NCI-H1694 (cell line): ENCODE data around the gene PPP1R2.

Source experiments
- DNase-seq: peaks from one replicate; lab custom pipeline; 2025; lab: John Stamatoyannopoulos, UW

The PPP1R2 gene

DNA sequence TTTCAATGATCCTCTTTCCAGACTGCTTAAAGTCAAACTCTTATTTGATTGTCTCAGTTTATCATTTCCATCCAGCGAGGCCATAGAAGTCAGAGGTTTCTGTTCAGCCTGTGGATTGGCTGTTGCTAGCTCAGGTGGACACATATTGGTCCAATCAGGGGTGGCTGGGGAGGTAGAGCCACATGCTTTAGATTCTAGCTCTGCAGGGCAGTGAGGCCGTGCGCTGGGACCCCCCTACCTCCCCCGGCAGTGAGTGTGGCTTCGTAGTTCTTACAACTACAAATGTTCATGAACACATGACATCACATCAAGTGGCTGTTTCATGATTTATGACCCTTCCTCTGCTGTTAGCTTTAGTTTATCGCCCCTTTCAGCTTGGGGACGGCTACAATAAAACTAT, 22.6 kb upstream of the PPP1R2 start:
- DNase-seq, result no peak

- DNase-seq, result no peak
These were observed 20.2 kb upstream of the PPP1R2 start for GRCh38 chr3:195563317-195563716.

DNA sequence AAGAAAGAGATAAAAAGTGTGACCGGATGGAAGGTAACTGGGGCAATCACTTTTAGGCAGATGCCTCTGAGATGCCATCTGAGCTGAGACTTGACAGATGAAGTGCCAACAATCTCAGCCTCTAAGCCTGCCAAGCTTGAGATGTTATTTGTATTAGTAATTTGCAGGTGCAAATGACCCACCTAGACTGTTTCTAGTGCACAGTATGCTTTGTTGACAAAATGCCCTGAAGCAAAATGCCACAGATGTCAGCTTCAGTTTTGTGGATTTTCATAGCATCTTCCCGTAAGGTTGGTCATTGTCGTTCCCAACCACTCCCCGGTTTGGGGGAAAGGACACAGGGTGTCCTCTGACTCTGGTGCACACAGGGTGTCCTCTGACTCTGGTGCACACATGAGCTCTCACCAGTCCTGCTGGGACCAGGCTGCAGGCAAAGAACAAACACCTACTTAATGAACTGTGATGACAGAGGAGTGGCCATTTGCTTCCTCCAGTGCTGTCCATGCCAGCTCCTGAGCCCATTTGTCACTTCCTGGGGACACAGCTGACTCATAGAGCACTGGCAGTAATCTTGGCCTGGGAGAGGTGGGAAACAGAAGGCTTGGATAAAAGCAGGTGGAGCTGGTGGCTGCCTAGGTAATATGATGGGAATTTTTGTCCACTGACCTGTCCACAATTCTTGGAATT, 16.7 kb upstream of the PPP1R2 start:
- no peak for DNase-seq

- DNase-seq, result peak; percentile 12
These were observed 15.5 kb upstream of the PPP1R2 start for GRCh38 chr3:195558602-195559001.

GRCh38 chr3:195557322-195557721, 14.2 kb upstream of the PPP1R2 start:
- no peak for DNase-seq

DNA sequence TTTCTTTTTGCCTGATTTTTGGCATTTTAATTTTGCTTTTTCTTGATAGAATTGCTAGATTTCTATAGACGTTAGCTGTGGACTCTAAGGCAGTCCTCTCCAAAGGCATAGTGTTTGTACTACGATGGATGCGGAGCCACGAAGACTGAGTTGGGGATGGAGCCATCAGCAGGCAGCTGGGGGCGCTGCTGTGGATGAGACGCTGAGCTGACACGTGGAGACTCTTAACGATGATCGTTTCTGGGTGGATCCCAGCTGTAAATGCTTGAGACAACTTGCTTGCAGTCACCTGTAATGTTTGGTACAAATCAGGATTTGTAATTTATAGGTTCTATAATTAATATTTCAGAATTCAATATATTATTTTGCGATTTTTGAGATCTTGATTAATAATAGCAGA, 13.3 kb upstream of the PPP1R2 start:
- no peak for DNase-seq

- DNase-seq, result no peak
These were observed 12.0 kb upstream of the PPP1R2 start for GRCh38 chr3:195555110-195555509.

DNA sequence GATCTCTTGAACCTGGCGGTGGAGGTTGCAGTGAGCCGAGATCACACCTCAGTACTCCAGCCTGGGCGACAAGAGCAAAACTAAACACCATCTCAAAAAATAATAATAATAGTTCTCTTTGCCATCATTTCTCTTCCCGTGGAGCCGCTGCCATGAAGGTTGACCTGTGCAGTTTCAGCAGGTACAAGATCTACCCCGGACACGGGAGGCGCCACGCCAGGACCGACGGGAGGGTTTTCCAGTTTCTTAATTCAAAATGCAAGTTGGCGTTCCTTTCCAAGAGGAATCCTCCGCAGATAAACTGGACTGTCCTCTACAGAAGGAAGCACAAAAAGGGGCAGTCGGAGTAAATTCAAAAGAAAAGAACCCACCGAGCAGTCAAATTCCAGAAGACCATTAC, 11.3 kb upstream of the PPP1R2 start:
- no peak for DNase-seq

GRCh38 chr3:195553268-195553667, 10.1 kb upstream of the PPP1R2 start:
- DNase-seq, result no peak

- DNase-seq, result no peak
These were observed 8.4 kb upstream of the PPP1R2 start for GRCh38 chr3:195551381-195551978.

DNA sequence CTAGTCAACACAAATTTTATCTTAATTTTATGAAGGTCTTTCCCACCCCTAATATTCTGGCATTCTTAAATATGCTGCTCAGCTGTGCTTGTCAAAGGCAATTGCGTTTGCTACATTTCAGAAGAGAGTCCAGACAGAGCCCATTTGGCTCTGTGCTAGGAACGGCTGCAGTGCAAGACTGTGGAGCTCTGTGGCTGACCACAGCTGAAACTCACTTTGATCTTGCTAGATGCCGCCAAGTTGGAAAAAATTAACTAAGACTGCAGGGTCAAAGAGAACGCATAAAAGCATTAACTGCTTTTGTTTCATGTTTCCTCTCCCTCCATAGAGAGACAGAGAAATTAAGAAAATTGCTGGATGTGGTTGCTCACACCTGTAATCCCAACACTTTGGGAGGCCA, 7.6 kb upstream of the PPP1R2 start:
- no peak for DNase-seq

DNA sequence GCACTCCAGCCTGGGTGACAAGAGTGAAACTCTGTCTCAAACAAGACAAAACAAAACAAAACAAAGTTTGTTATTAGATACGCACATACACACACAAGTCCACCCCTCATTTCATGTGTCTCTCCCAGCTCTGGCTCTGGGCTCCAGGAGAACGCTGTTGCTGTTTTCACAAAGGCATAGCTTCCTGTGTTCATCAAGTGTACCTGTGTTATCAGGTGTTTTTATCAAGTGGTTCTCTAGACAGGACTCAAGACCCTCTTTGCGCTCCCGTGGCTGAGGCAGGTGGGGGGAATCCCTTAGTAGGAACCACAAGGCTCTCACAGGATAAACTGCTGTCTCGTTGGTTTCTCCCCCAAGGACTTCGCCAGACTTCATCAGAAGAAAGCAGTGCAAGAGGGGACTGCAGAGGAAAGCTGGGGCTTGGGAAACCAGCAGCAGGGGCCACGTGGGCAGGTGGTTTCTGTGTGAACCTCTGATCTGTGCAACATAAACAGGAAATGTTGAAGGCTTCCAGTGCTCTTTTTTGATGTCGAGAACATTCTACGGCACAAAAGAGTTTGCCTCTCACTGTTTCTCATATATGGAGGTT, 6.9 kb upstream of the PPP1R2 start:
- no peak for DNase-seq

GRCh38 chr3:195548987-195549386, 5.9 kb upstream of the PPP1R2 start:
- no peak for DNase-seq

DNA sequence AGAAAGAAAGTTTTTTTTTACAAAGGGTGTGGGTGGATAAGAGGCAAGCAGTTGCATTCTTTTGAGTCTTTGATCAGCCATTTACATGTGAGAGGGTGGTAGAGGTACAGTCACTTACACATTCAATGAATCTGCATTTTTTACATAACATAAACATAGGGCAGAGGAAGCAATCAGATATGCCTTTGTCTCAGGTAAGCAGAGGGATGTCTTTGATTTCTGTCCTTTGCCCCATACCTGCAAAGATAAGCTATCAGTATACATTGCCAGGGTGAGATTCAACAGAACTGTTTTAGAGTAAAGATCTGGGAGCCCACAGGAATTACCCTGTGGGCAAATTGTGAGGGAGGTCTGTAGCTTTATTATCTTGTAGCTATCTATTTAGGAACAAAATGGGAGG, 5.4 kb upstream of the PPP1R2 start:
- DNase-seq, result no peak

- no peak for DNase-seq
These were observed 4.9 kb upstream of the PPP1R2 start for GRCh38 chr3:195548006-195548405.

DNA sequence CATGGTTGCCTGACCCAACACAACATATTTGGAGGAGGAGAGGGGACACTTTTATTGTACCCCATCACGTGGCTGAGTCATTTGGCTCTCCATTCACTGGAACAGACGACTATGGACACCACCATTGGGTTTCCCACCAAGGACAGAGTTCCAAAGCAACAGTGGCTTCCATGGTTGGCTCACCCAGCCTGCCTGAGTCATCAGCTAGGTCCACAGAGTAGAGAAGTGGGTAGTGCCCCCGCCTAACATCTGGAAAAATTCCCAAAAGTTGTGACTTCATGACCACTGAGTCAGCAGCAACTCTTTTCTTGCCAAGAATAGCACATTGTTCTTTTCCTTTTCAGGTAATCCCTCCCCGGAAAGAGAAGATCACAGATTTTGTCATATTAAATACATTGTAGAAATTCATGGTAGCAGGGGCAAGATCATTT, 3.0 kb upstream of the PPP1R2 start:
- no peak for DNase-seq

GRCh38 chr3:195544634-195545033, 1.5 kb upstream of the PPP1R2 start:
- DNase-seq, result no peak

GRCh38 chr3:195544230-195544536, 1.1 kb upstream of the PPP1R2 start:
- DNase-seq, result no peak

DNA sequence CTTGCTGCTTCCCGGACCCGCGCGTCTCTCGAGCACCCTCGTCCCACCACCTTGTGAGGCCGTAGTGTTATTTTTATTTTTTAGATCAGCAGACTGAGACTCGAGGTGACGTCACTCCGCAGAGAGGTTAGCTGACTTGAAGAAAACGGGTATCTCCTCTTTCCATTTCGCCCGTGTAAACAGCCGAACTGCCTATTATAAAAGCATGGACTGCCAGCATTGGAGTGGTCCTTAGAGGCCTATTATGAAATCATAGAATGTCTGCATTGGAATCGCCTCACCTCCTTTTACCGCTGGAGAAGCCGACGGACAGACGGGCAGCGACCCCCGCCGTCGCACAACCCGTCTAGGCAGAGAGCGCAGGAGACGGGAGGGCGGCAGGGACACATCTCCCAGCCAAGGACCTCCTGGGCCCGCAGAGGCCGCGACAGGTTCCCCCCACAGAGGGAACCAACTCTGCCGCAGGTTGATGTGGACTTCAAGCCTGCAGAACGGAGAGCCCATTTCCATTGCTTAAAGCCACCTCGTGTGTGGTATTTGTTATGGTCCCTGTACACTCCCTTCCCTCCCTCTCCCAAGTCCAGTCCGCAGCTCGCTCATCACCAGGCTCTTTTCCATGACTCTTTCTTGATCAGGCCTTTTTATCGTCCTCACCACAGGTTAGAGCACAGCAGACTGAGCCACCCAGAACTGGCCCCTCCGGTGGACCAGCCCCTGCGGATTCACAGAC, 540 bp upstream of the PPP1R2 start:
- no peak for DNase-seq

- DNase-seq, result no peak
These were observed 818 bp downstream of the PPP1R2 start for GRCh38 chr3:195542316-195542697.

DNA sequence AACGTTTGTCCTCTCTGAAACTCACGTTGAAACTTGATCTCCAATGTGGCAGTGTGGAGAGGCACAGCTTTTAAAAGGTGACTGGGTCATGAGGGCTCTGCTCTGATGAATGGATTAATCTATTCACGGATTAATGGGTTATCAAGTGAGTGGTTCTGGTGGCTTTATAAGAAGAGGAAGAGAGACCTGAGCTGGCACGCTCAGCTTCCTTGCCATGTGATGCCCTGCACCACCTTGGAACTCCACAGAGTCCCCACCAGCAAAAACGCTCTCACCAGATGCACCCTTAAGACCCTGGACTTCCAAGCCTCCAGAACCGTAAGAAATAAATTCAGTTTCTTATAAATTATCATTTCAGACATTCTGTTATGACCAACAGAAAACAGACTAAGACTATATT, 2.6 kb downstream of the PPP1R2 start:
- no peak for DNase-seq

- DNase-seq, result no peak
These were observed 3.1 kb downstream of the PPP1R2 start for GRCh38 chr3:195540027-195540426.

- DNase-seq, result no peak
These were observed 3.6 kb downstream of the PPP1R2 start for GRCh38 chr3:195539479-195539878.
